ENCODE measurements around the gene TMC6. TPM values are rescaled to one million over a fixed set of nuclear protein-coding genes. Genes with fewer than 3 reads are reported as not detected.

Gene TMC6
- polyA plus RNA-seq, 1 donor (not counting 4 experiments of a cell fraction or from before 2014, with no cell fraction given), result 20.4 TPM

GRCh38 chr17:78131172-78132083 lies 2.9 kb upstream of the TMC6 start:
- Histone ChIP-seq H3K9me3 (ENCODE audit: control insufficient read depth, low read depth, low read length) (no peaks in the 10 kb centered on the region), H3K4me3 (ENCODE audit: control insufficient read depth in 2 of 3, extremely low read depth in 1 of 3, insufficient read depth in 2 of 3, low read depth in 1 of 3, low read length in 3 of 3) (peak overlapping the region; percentile 14 to 34 (median 24)), H3K27me3 (ENCODE audit: control insufficient read depth, extremely low read depth, insufficient read depth, low read length) (peaks cover 31% of the 10 kb centered on the region), H2AFZ (ENCODE audit: control insufficient read depth, low read length) (no peak overlapping the region), H3K9ac (ENCODE audit: control insufficient read depth, extremely low read depth, insufficient read depth, low read length) (peak overlapping the region; percentile 15), H3K36me3 (ENCODE audit: control insufficient read depth in 2 of 2, extremely low read depth in 1 of 2, insufficient read depth in 2 of 2, low read length in 2 of 2) (no peaks in the 10 kb centered on the region), H3K4me1 (ENCODE audit: control insufficient read depth, extremely low read depth, insufficient read depth, low read length) (peaks cover 16% of the 10 kb centered on the region), H4K20me1 (ENCODE audit: control insufficient read depth, extremely low read depth, insufficient read depth, low read length) (no peaks in the 10 kb centered on the region), H3K4me2 (ENCODE audit: control insufficient read depth, extremely low read depth, insufficient read depth, low read depth, low read length) (peak overlapping the region; percentile 54), H3K27ac (ENCODE audit: control insufficient read depth, insufficient read depth, low read length) (no peak overlapping the region), H3K9me1 (ENCODE audit: control insufficient read depth, extremely low read depth, insufficient read depth, low read length) (peaks cover 4% of the 10 kb centered on the region), H3K79me2 (ENCODE audit: control insufficient read depth, insufficient read depth, low read length) (peaks cover 4% of the 10 kb centered on the region)
- DNase-seq (ENCODE audit: low read depth, low spot score) (no peak), FAIRE-seq (no peak)
- dilution Hi-C loops (cut with MboI; ENCODE audit: extremely low pct_ligation_motif_present, low sequenced_read_pairs), result no loop called here
- TF ChIP-seq EZH2 (IDR thresholded peaks at IDR 0.05; ENCODE audit: low read length) (no peak), CTCF (optimal IDR thresholded peaks at IDR 0.05 in 1 of 3, IDR thresholded peaks at IDR 0.05 in 1 of 3, conservative IDR thresholded peaks at IDR 0.05 in 1 of 3; ENCODE audit: extremely low read depth in 1 of 3, insufficient read depth in 2 of 3, low read length in 3 of 3) (no peak)

DNA sequence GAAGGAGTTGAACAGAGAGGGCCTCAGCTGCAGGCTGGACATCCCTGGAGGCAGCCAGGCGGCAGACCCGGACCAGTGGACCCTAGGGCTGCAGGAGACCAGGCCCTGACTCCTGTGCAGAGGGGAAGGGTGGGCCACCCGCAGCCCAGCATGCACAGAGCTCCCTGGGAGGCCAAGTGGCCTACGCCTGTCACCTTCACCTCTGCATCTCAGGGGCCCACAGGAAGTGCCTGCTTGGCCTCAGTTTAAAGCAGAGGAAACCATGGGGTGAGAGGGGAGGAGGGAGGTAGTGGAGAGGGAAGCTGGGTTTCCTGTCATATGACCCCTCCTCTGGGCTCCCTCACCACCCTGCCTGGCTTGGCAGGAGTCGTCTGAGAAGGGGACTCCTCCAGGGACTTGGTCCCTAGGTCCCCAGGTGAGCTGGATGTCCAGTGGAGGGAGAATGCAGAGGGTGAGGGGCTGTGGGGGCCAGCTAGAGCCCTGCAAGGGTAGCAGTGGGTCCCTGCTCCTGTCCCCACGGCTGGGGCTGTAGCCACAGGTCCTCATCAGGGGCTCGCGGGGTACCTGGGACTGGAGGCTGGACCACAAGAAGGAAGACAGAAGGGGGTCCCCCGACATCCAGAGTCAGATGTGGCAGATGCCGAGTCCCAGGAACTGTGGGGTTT lies 2.0 kb upstream of the TMC6 start, which contains the start of gene TMC8:
Gene TMC8, plus strand, starts transcription at position 335 of the 665 bp plus-strand sequence. CDS start 818 bp downstream, outside the sequence.
- no peak within 1 kb of the TSS for H3K4me3 ChIP-seq (ENCODE audit: control insufficient read depth in 2 of 3, extremely low read depth in 1 of 3, insufficient read depth in 2 of 3, low read depth in 1 of 3, low read length in 3 of 3)
- peaks cover 16% of the 10 kb centered on the region for H3K4me1 ChIP-seq (ENCODE audit: control insufficient read depth, extremely low read depth, insufficient read depth, low read length)
- peaks cover 31% of the 10 kb centered on the region for H3K27me3 ChIP-seq (ENCODE audit: control insufficient read depth, extremely low read depth, insufficient read depth, low read length)
- peaks cover 4% of the 10 kb centered on the region for H3K79me2 ChIP-seq (ENCODE audit: control insufficient read depth, insufficient read depth, low read length)
- no peak for TF ChIP-seq CTCF (optimal IDR thresholded peaks at IDR 0.05 in 1 of 3, IDR thresholded peaks at IDR 0.05 in 1 of 3, conservative IDR thresholded peaks at IDR 0.05 in 1 of 3; ENCODE audit: extremely low read depth in 1 of 3, insufficient read depth in 2 of 3, low read length in 3 of 3)
- no peak for TF ChIP-seq EZH2 (IDR thresholded peaks at IDR 0.05; ENCODE audit: low read length)
- dilution Hi-C loops (cut with MboI; ENCODE audit: extremely low pct_ligation_motif_present, low sequenced_read_pairs), result no loop called here
- no peaks in the 10 kb centered on the region for H3K9me3 ChIP-seq (ENCODE audit: control insufficient read depth, low read depth, low read length)
- H4K20me1 ChIP-seq (ENCODE audit: control insufficient read depth, extremely low read depth, insufficient read depth, low read length), result no peaks in the 10 kb centered on the region
- no peak within 1 kb of the TSS for H3K27ac ChIP-seq (ENCODE audit: control insufficient read depth, insufficient read depth, low read length)
- FAIRE-seq (no peak), DNase-seq (ENCODE audit: low read depth, low spot score) (no peak)
- peaks cover 0 to 3% of the 10 kb centered on the region in 2 experiments for H3K36me3 ChIP-seq (ENCODE audit: control insufficient read depth in 2 of 2, extremely low read depth in 1 of 2, insufficient read depth in 2 of 2, low read length in 2 of 2)
- H3K4me2 ChIP-seq (ENCODE audit: control insufficient read depth, extremely low read depth, insufficient read depth, low read depth, low read length), result no peak within 1 kb of the TSS
- H2AFZ ChIP-seq (ENCODE audit: control insufficient read depth, low read length), result no peak within 1 kb of the TSS
- H3K9ac ChIP-seq (ENCODE audit: control insufficient read depth, extremely low read depth, insufficient read depth, low read length), result no peak within 1 kb of the TSS
- H3K9me1 ChIP-seq (ENCODE audit: control insufficient read depth, extremely low read depth, insufficient read depth, low read length), result peaks cover 4% of the 10 kb centered on the region

All from keratinocyte (primary cell).